Epithelial cell of esophagus (primary cell): ENCODE measurements around the gene SLC17A8.

Source experiments
- DNase-seq: peaks from one replicate; pipeline ENCODE4 v3.0.0; 2010; ENCODE audit warnings: low read depth
- H3K4me3 ChIP-seq: 2 replicates; pipeline ENCODE4 v1.5.1; 2011; ENCODE audit warnings: mild to moderate bottlenecking, low read length, control low read depth
- TF ChIP-seq, protein P1 (sequence below): IDR thresholded peaks from 2 replicates; pipeline ENCODE4 v1.5.1; 2011; ENCODE audit warnings: low read depth, mild to moderate bottlenecking, low read length, control low read depth, inconsistent platforms; ENCODE audit not compliant: insufficient read depth; ENCODE audit errors: missing control alignments

The SLC17A8 gene

GRCh38 chr12:100463661-100464060, 106.8 kb downstream of the SLC17A8 start:
- no peak overlapping the region for H3K4me3 ChIP-seq
- no peak for DNase-seq
- TF ChIP-seq, protein P1, sequence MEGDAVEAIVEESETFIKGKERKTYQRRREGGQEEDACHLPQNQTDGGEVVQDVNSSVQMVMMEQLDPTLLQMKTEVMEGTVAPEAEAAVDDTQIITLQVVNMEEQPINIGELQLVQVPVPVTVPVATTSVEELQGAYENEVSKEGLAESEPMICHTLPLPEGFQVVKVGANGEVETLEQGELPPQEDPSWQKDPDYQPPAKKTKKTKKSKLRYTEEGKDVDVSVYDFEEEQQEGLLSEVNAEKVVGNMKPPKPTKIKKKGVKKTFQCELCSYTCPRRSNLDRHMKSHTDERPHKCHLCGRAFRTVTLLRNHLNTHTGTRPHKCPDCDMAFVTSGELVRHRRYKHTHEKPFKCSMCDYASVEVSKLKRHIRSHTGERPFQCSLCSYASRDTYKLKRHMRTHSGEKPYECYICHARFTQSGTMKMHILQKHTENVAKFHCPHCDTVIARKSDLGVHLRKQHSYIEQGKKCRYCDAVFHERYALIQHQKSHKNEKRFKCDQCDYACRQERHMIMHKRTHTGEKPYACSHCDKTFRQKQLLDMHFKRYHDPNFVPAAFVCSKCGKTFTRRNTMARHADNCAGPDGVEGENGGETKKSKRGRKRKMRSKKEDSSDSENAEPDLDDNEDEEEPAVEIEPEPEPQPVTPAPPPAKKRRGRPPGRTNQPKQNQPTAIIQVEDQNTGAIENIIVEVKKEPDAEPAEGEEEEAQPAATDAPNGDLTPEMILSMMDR, result no peak

DNA sequence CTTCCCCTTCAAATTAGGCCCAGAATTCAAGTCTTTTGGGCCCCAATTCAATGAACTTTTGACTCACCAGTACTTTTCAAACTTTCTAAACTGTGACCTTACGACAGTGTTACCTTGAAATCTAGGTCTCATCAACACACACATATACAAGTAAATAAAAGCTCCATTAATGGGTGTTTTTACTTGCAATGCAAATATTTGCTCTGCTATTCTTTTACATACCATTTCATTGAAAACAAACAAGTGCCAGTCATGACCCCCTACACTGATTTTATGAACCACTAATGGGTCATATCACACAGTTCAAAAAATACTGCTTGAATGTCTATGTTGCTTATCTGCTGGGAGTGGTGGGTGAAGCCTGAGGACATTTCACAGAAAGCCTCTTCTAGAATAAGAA, 107.7 kb downstream of the SLC17A8 start:
- H3K4me3 ChIP-seq, result no peak overlapping the region
- TF ChIP-seq, protein P1, result no peak
- no peak for DNase-seq

GRCh38 chr12:100468126-100468525, 111.3 kb downstream of the SLC17A8 start:
- no peak overlapping the region for H3K4me3 ChIP-seq
- TF ChIP-seq, protein P1, result no peak
- no peak for DNase-seq
